ENCODE results near the gene BPTF. TPM values are rescaled to one million over a fixed set of nuclear protein-coding genes. Genes with fewer than 3 reads are reported as not detected.

Gene BPTF
- total RNA-seq, 1 experiment from 2014 or later = 61.8 TPM

- Histone ChIP-seq H3K4me1 (ENCODE audit: insufficient read depth, low read length) (peaks cover 3% of the 10 kb centered on the region; the same call in 1 of the 2 replicates), H3K36me3 (ENCODE audit: low read depth, low read length) (no peaks in the 10 kb centered on the region; the same call in 1 of the 2 replicates), H3F3A (ENCODE audit: low read length, unreplicated experiment) (no peaks in the 10 kb centered on the region), H3K9me2 (replicated peaks; ENCODE audit: low read length) (no peaks in the 10 kb centered on the region), H3K9ac (ENCODE audit: low read length) (no peak overlapping the region), H3K79me2 (ENCODE audit: low read length) (no peaks in the 10 kb centered on the region), H3K27ac (ENCODE audit: low read length) (no peak overlapping the region), H3K9me3 (ENCODE audit: low read length) (no peaks in the 10 kb centered on the region), H3K4me3 (ENCODE audit: low read length) (no peak overlapping the region), H2AFZ (ENCODE audit: low read length) (no peak overlapping the region), H4K20me1 (ENCODE audit: low read length) (no peaks in the 10 kb centered on the region), H3K27me3 (ENCODE audit: low read length) (no peaks in the 10 kb centered on the region), H3K4me2 (ENCODE audit: low read length) (no peak overlapping the region)
- ATAC-seq (no peak), DNase-seq (no peak)
- ChIA-PET POLR2A (ENCODE audit: unreplicated experiment) (no interaction called here), CTCF (no interaction called here)
- intact Hi-C loops (cut with micrococcal nuclease) = no loop called here
- BruUV-seq (replicated peaks) = TSS peak; percentile 31
- TF ChIP-seq CTCF (conservative IDR thresholded peaks at IDR 0.05; ENCODE audit: low read depth, low read length) (no peak), EZH2 (IDR thresholded peaks at IDR 0.05; ENCODE audit: low read length, unreplicated experiment) (no peak), EZH2phosphoT487 (IDR thresholded peaks at IDR 0.05; ENCODE audit: borderline replicate concordance, low read length) (no peak)
Observed at GRCh38 chr17:67982686-67983382, 157.5 kb downstream of the BPTF start.

GRCh38 chr17:67983383-67983688 lies 158.0 kb downstream of the BPTF start:
- TF ChIP-seq CTCF (conservative IDR thresholded peaks at IDR 0.05; ENCODE audit: low read depth, low read length) (no peak), EZH2phosphoT487 (IDR thresholded peaks at IDR 0.05; ENCODE audit: borderline replicate concordance, low read length) (no peak), EZH2 (IDR thresholded peaks at IDR 0.05; ENCODE audit: low read length, unreplicated experiment) (no peak)
- Histone ChIP-seq H3K4me1 (ENCODE audit: insufficient read depth, low read length) (peaks cover 2% of the 10 kb centered on the region; the same call in 1 of the 2 replicates), H3K4me2 (ENCODE audit: low read length) (no peak overlapping the region), H3K27me3 (ENCODE audit: low read length) (no peaks in the 10 kb centered on the region), H3K9ac (ENCODE audit: low read length) (no peak overlapping the region), H2AFZ (ENCODE audit: low read length) (no peak overlapping the region), H3K9me3 (ENCODE audit: low read length) (no peaks in the 10 kb centered on the region), H3K4me3 (ENCODE audit: low read length) (no peak overlapping the region), H3K36me3 (ENCODE audit: low read depth, low read length) (no peaks in the 10 kb centered on the region; the same call in 1 of the 2 replicates), H3K9me2 (replicated peaks; ENCODE audit: low read length) (no peaks in the 10 kb centered on the region), H3F3A (ENCODE audit: low read length, unreplicated experiment) (no peaks in the 10 kb centered on the region), H4K20me1 (ENCODE audit: low read length) (no peaks in the 10 kb centered on the region), H3K79me2 (ENCODE audit: low read length) (no peaks in the 10 kb centered on the region), H3K27ac (ENCODE audit: low read length) (no peak overlapping the region)
- ATAC-seq = no peak
- intact Hi-C loops (cut with micrococcal nuclease) = no loop called here
- no peak for DNase-seq
- POLR2A ChIA-PET (ENCODE audit: unreplicated experiment) = no interaction called here
- BruUV-seq (replicated peaks) = no TSS peak
- CTCF ChIA-PET = no interaction called here

- BruUV-seq (replicated peaks) = no TSS peak
- TF ChIP-seq EZH2phosphoT487 (IDR thresholded peaks at IDR 0.05; ENCODE audit: borderline replicate concordance, low read length) (no peak), CTCF (conservative IDR thresholded peaks at IDR 0.05; ENCODE audit: low read depth, low read length) (no peak), EZH2 (IDR thresholded peaks at IDR 0.05; ENCODE audit: low read length, unreplicated experiment) (no peak)
- ChIA-PET POLR2A (ENCODE audit: unreplicated experiment) (no interaction called here), CTCF (no interaction called here)
- no peak overlapping the region for H3K9ac ChIP-seq (ENCODE audit: low read length)
- H3F3A ChIP-seq (ENCODE audit: low read length, unreplicated experiment) = peaks cover 9% of the 10 kb centered on the region
- H3K4me1 ChIP-seq (ENCODE audit: insufficient read depth, low read length) = peaks cover 24% of the 10 kb centered on the region
- H3K9me3 ChIP-seq (ENCODE audit: low read length) = no peaks in the 10 kb centered on the region
- no peaks in the 10 kb centered on the region for H3K27me3 ChIP-seq (ENCODE audit: low read length)
- DNase-seq = peak; percentile 15
- H2AFZ ChIP-seq (ENCODE audit: low read length) = no peak overlapping the region
- no peaks in the 10 kb centered on the region for H4K20me1 ChIP-seq (ENCODE audit: low read length)
- no peaks in the 10 kb centered on the region for H3K36me3 ChIP-seq (ENCODE audit: low read depth, low read length)
- no peaks in the 10 kb centered on the region for H3K9me2 ChIP-seq (replicated peaks; ENCODE audit: low read length)
- no peak overlapping the region for H3K4me3 ChIP-seq (ENCODE audit: low read length)
- H3K4me2 ChIP-seq (ENCODE audit: low read length) = no peak overlapping the region
- H3K27ac ChIP-seq (ENCODE audit: low read length) = no peak overlapping the region
- H3K79me2 ChIP-seq (ENCODE audit: low read length) = no peaks in the 10 kb centered on the region
- no peak for ATAC-seq
- intact Hi-C loops (cut with micrococcal nuclease) = loop anchor here (5.0 to 10.0 kb wide), 2 partner anchors 46 to 1334 kb away; partner anchors contain the start of genes ABCA5 and KPNA2
Observed at GRCh38 chr17:67990909-67991308, 165.6 kb downstream of the BPTF start.
